ENCODE data around the gene CCDC187.
A peak's percentile ranks its signal among the peaks of the same experiment; 100 is the strongest.

Gene CCDC187

GRCh38 chr9:136223871-136224640, 79.8 kb downstream of the CCDC187 start:
- TF ChIP-seq CTCF (IDR thresholded peaks at IDR 0.05; ENCODE audit: low read depth, low read length, missing control alignments) = no peak
- no peak overlapping the region for H3K4me3 ChIP-seq (replicated peaks; ENCODE audit: low read depth, low read length)
- DNase-seq (ENCODE audit: extremely low read depth, low read depth) = no peak

- TF ChIP-seq CTCF (IDR thresholded peaks at IDR 0.05; ENCODE audit: low read depth, low read length, missing control alignments) = no peak
- DNase-seq (ENCODE audit: extremely low read depth, low read depth) = no peak
- H3K4me3 ChIP-seq (replicated peaks; ENCODE audit: low read depth, low read length) = no peak overlapping the region
These were observed 81.0 kb downstream of the CCDC187 start for GRCh38 chr9:136222906-136223285.

- DNase-seq (ENCODE audit: extremely low read depth, low read depth) = no peak
- H3K4me3 ChIP-seq (replicated peaks; ENCODE audit: low read depth, low read length) = no peak overlapping the region
- TF ChIP-seq CTCF (IDR thresholded peaks at IDR 0.05; ENCODE audit: low read depth, low read length, missing control alignments) = no peak
These were observed 81.6 kb downstream of the CCDC187 start for GRCh38 chr9:136222166-136222905.

- no peak overlapping the region for H3K4me3 ChIP-seq (replicated peaks; ENCODE audit: low read depth, low read length)
- peak; percentile 24 for DNase-seq (ENCODE audit: extremely low read depth, low read depth)
- no peak for TF ChIP-seq CTCF (IDR thresholded peaks at IDR 0.05; ENCODE audit: low read depth, low read length, missing control alignments)
These were observed 83.7 kb downstream of the CCDC187 start for GRCh38 chr9:136220017-136220729.

- H3K4me3 ChIP-seq (replicated peaks; ENCODE audit: low read depth, low read length) = no peak overlapping the region
- no peak for TF ChIP-seq CTCF (IDR thresholded peaks at IDR 0.05; ENCODE audit: low read depth, low read length, missing control alignments)
- peak; percentile 30 for DNase-seq (ENCODE audit: extremely low read depth, low read depth)
These were observed 84.6 kb downstream of the CCDC187 start for GRCh38 chr9:136219276-136219675.

GRCh38 chr9:136218673-136219072, 85.2 kb downstream of the CCDC187 start:
- TF ChIP-seq CTCF (IDR thresholded peaks at IDR 0.05; ENCODE audit: low read depth, low read length, missing control alignments) = no peak
- no peak overlapping the region for H3K4me3 ChIP-seq (replicated peaks; ENCODE audit: low read depth, low read length)
- no peak for DNase-seq (ENCODE audit: extremely low read depth, low read depth)

All from HFF-Myc (cell line).